Muscle layer of colon (tissue), 2 donors: ENCODE results near the gene ZNF280A.

ENCODE experiments used
- H3K27ac ChIP-seq: one replicate; pipeline ENCODE4 v1.7.0; 2013; ENCODE audit warnings: low read depth, mild to moderate bottlenecking, low read length, moderate library complexity
- H3K27me3 ChIP-seq, 2 donors: one replicate each; pipeline ENCODE4 v1.7.0; 2013; ENCODE audit warnings: low read length in 2 of 2, mild to moderate bottlenecking in 2 of 2; ENCODE audit not compliant: insufficient read depth in 2 of 2, control insufficient read depth in 1 of 2
- H3K36me3 ChIP-seq: one replicate; pipeline ENCODE4 v1.7.0; 2013; ENCODE audit warnings: mild to moderate bottlenecking, low read length; ENCODE audit not compliant: insufficient read depth
- H3K4me1 ChIP-seq: one replicate; pipeline ENCODE4 v1.7.0; 2013; ENCODE audit warnings: mild to moderate bottlenecking, low read length; ENCODE audit not compliant: insufficient read depth
- H3K4me3 ChIP-seq, 2 donors: one replicate each; pipeline ENCODE4 v1.7.0; 2013; ENCODE audit warnings: low read length in 2 of 2, low read depth in 1 of 2, mild to moderate bottlenecking in 1 of 2, moderate library complexity in 1 of 2
- H3K9ac ChIP-seq: one replicate; pipeline ENCODE4 v1.7.0; 2013; ENCODE audit warnings: low read length
- H3K9me3 ChIP-seq: one replicate; pipeline ENCODE4 v1.7.0; 2013; ENCODE audit warnings: mild to moderate bottlenecking, low read length
- donor health status: abdominal sarcoma.
- donor health status: Adenocarcinoma of cecum.

Gene ZNF280A

GRCh38 chr22:22520020-22520656 is at the start of gene ZNF280A:
TSS of gene ZNF280A (minus strand) at chr22:22520270. CDS start at chr22:22515630, 4,640 bp downstream.
- no peaks in the 10 kb centered on the region for H3K36me3 ChIP-seq
- H3K4me3 ChIP-seq: no peak within 1 kb of the TSS
- no peaks in the 10 kb centered on the region for H3K4me1 ChIP-seq
- no peaks in the 10 kb centered on the region for H3K9me3 ChIP-seq
- H3K27ac ChIP-seq: no peak within 1 kb of the TSS
- no peak within 1 kb of the TSS for H3K9ac ChIP-seq
- H3K27me3 ChIP-seq: no peaks in the 10 kb centered on the region

GRCh38 chr22:22569218-22569617 is 49.1 kb upstream of the ZNF280A start:
- H3K27me3 ChIP-seq: no peaks in the 10 kb centered on the region
- no peak overlapping the region for H3K4me3 ChIP-seq
- H3K9ac ChIP-seq: no peak overlapping the region
- H3K4me1 ChIP-seq: no peaks in the 10 kb centered on the region
- no peaks in the 10 kb centered on the region for H3K36me3 ChIP-seq
- H3K27ac ChIP-seq: no peak overlapping the region
- no peaks in the 10 kb centered on the region for H3K9me3 ChIP-seq

GRCh38 chr22:22565981-22566380 is 45.9 kb upstream of the ZNF280A start:
- no peaks in the 10 kb centered on the region for H3K27me3 ChIP-seq
- no peaks in the 10 kb centered on the region for H3K36me3 ChIP-seq
- no peak overlapping the region for H3K27ac ChIP-seq
- H3K4me3 ChIP-seq: no peak overlapping the region
- no peaks in the 10 kb centered on the region for H3K4me1 ChIP-seq
- H3K9ac ChIP-seq: no peak overlapping the region
- no peaks in the 10 kb centered on the region for H3K9me3 ChIP-seq

- Histone ChIP-seq H3K4me3 (no peak within 1 kb of the TSS), H3K27ac (no peak within 1 kb of the TSS), H3K4me1 (peaks cover 4% of the 10 kb centered on the region), H3K27me3 (no peaks in the 10 kb centered on the region), H3K36me3 (no peaks in the 10 kb centered on the region), H3K9ac (no peak within 1 kb of the TSS), H3K9me3 (no peaks in the 10 kb centered on the region)
Measured at GRCh38 chr22:22558972-22559603, 39.0 kb upstream of the ZNF280A start, which contains the start of gene PRAME. TSS of gene PRAME (minus strand) at chr22:22559265. CDS start at chr22:22556832, 2,433 bp downstream.

- no peaks in the 10 kb centered on the region for H3K27me3 ChIP-seq
- H3K9me3 ChIP-seq: no peaks in the 10 kb centered on the region
- H3K9ac ChIP-seq: no peak overlapping the region
- peaks cover 4% of the 10 kb centered on the region for H3K4me1 ChIP-seq
- H3K36me3 ChIP-seq: no peaks in the 10 kb centered on the region
- H3K27ac ChIP-seq: no peak overlapping the region
- H3K4me3 ChIP-seq: no peak overlapping the region
Measured at GRCh38 chr22:22558071-22558971, 38.3 kb upstream of the ZNF280A start.

- Histone ChIP-seq H3K4me1 (peaks cover 4% of the 10 kb centered on the region), H3K36me3 (no peaks in the 10 kb centered on the region), H3K27ac (no peak overlapping the region), H3K9ac (no peak overlapping the region), H3K27me3 (no peaks in the 10 kb centered on the region), H3K9me3 (no peaks in the 10 kb centered on the region), H3K4me3 (no peak overlapping the region)
Measured at GRCh38 chr22:22556995-22557925, 37.2 kb upstream of the ZNF280A start.

- Histone ChIP-seq H3K4me3 (no peak overlapping the region), H3K4me1 (peaks cover 4% of the 10 kb centered on the region), H3K36me3 (no peaks in the 10 kb centered on the region), H3K27ac (no peak overlapping the region), H3K9ac (no peak overlapping the region), H3K27me3 (no peaks in the 10 kb centered on the region), H3K9me3 (no peaks in the 10 kb centered on the region)
Measured at GRCh38 chr22:22556578-22556977, 36.5 kb upstream of the ZNF280A start.

- H3K27me3 ChIP-seq: no peaks in the 10 kb centered on the region
- no peak overlapping the region for H3K9ac ChIP-seq
- no peak overlapping the region for H3K4me3 ChIP-seq
Measured at GRCh38 chr22:22555596-22555995, 35.5 kb upstream of the ZNF280A start.

GRCh38 chr22:22554587-22555284 is 34.7 kb upstream of the ZNF280A start:
- Histone ChIP-seq H3K4me1 (peaks cover 4% of the 10 kb centered on the region), H3K9me3 (no peaks in the 10 kb centered on the region), H3K9ac (no peak overlapping the region)

More at GRCh38 chr22:22555596-22555995, 35.5 kb upstream of the ZNF280A start:
- H3K27ac ChIP-seq: no peak overlapping the region
- H3K4me1 ChIP-seq: peaks cover 4% of the 10 kb centered on the region
- no peaks in the 10 kb centered on the region for H3K36me3 ChIP-seq
- H3K9me3 ChIP-seq: no peaks in the 10 kb centered on the region

GRCh38 chr22:22553735-22554586 is 33.9 kb upstream of the ZNF280A start:
- H3K9ac ChIP-seq: no peak overlapping the region
- peaks cover 4% of the 10 kb centered on the region for H3K4me1 ChIP-seq
- H3K27ac ChIP-seq: no peak overlapping the region
- H3K36me3 ChIP-seq: no peaks in the 10 kb centered on the region
- no peaks in the 10 kb centered on the region for H3K9me3 ChIP-seq
- no peaks in the 10 kb centered on the region for H3K27me3 ChIP-seq
- no peak overlapping the region for H3K4me3 ChIP-seq

More at GRCh38 chr22:22554587-22555284, 34.7 kb upstream of the ZNF280A start:
- no peaks in the 10 kb centered on the region for H3K36me3 ChIP-seq
- no peak overlapping the region for H3K27ac ChIP-seq
- H3K4me3 ChIP-seq: no peak overlapping the region
- no peaks in the 10 kb centered on the region for H3K27me3 ChIP-seq
